Activated B cell treated with CpG ODN at 0.5 μM for 24 hours (primary cell): Measurements from ENCODE around the gene TMPRSS2. TPM values are rescaled to one million over a fixed set of nuclear protein-coding genes. Genes with fewer than 3 reads are reported as not detected.

Source experiments
- ATAC-seq: fragments of 200-7000 bp; cut with Tn5 transposase; one replicate; pipeline ENCODE4 v1.10.0; 2021; ENCODE audit warnings: low read depth, mild to moderate bottlenecking, moderate library complexity
- CTCF ChIA-PET: fragments of 350-600 bp; sonication (Branson Sonifier 250); formaldehyde crosslinking; loops from one replicate; lab custom pipeline; 2021; ENCODE audit warnings: antibody characterized with exemption; lab: Charles Lee
- POLR2A ChIA-PET: fragments of 350-600 bp; sonication (Branson Sonifier 250); formaldehyde crosslinking; loops from one replicate; lab custom pipeline; 2021; ENCODE audit warnings: antibody characterized with exemption; lab: Charles Lee
- DNase-seq: peaks from one replicate; pipeline ENCODE4 v3.0.0; 2022
- H3K27ac Mint-ChIP-seq: one replicate; pipeline ENCODE4 v1.8.0; 2020; ENCODE audit warnings: mixed read lengths
- H3K27me3 Mint-ChIP-seq: one replicate; pipeline ENCODE4 v1.8.0; 2021; ENCODE audit warnings: mixed read lengths
- H3K36me3 Mint-ChIP-seq: one replicate; pipeline ENCODE4 v1.8.0; 2021; ENCODE audit warnings: low read depth, mixed read lengths
- H3K4me1 Mint-ChIP-seq: one replicate; pipeline ENCODE4 v1.8.0; 2021; ENCODE audit warnings: mixed read lengths
- H3K4me3 Mint-ChIP-seq: one replicate; pipeline ENCODE4 v1.8.0; 2020; ENCODE audit warnings: mild to moderate bottlenecking, mixed read lengths
- H3K9me3 Mint-ChIP-seq: one replicate; pipeline ENCODE4 v1.8.0; 2020; ENCODE audit warnings: mixed read lengths
- CTCF ChIP-seq: fragments of 200-600 bp; IDR thresholded peaks from one replicate; pipeline ENCODE4 v1.8.0; 2022; ENCODE audit warnings: antibody characterized with exemption, mild to moderate bottlenecking
- intact Hi-C: fragments of 100-400 bp; cut with micrococcal nuclease; formaldehyde crosslinking; loops from one replicate; pipeline ENCODE4 v1.15.1; 2024
- total RNA-seq: library from RNA; stranded (reverse); gene quantifications from 2 replicates; pipeline ENCODE4 v1.2.3, GENCODE V29; 2022

The TMPRSS2 gene
- total RNA-seq, 1 donor from 2014 or later, result not detected

GRCh38 chr21:41437729-41438128 lies 70.2 kb downstream of the TMPRSS2 start:
- Mint-ChIP-seq H3K36me3 (peaks cover 96% of the 10 kb centered on the region), H3K9me3 (peaks cover 13% of the 10 kb centered on the region), H3K4me1 (peaks cover 6% of the 10 kb centered on the region), H3K27me3 (no peaks in the 10 kb centered on the region), H3K27ac (no peak overlapping the region), H3K4me3 (no peak overlapping the region)
- ChIA-PET CTCF (interaction anchor here (1.3 kb wide), 1 partner anchor 155 kb away, joined by 4 read pairs; no protein-coding TSS in a partner anchor), POLR2A (interaction anchor here (0.6 kb wide), 1 partner anchor 467 kb away, joined by 9 read pairs; no protein-coding TSS in a partner anchor)
- ATAC-seq (no peak), DNase-seq (no peak)
- no peak for TF ChIP-seq CTCF
- intact Hi-C loops, result no loop called here

- Mint-ChIP-seq H3K4me3 (no peak overlapping the region), H3K9me3 (peaks cover 13% of the 10 kb centered on the region), H3K4me1 (peaks cover 26% of the 10 kb centered on the region), H3K27me3 (no peaks in the 10 kb centered on the region), H3K27ac (no peak overlapping the region), H3K36me3 (peaks cover 89% of the 10 kb centered on the region)
- DNase-seq (no peak), ATAC-seq (no peak)
- no peak for TF ChIP-seq CTCF
- POLR2A ChIA-PET, result no interaction called here
- intact Hi-C loops, result no loop called here
- CTCF ChIA-PET, result no interaction called here
Measured at GRCh38 chr21:41435706-41436105, 72.3 kb downstream of the TMPRSS2 start.

GRCh38 chr21:41433566-41433965 lies 74.4 kb downstream of the TMPRSS2 start:
- Mint-ChIP-seq H3K4me1 (peaks cover 40% of the 10 kb centered on the region), H3K36me3 (peaks cover 81% of the 10 kb centered on the region), H3K27me3 (no peaks in the 10 kb centered on the region), H3K4me3 (no peak overlapping the region), H3K9me3 (peaks cover 13% of the 10 kb centered on the region), H3K27ac (no peak overlapping the region)
- intact Hi-C loops, result loop anchor here (2.0 to 5.0 kb wide), 2 partner anchors 15 to 201 kb away; no protein-coding TSS in a partner anchor
- ChIA-PET CTCF (no interaction called here), POLR2A (no interaction called here)
- DNase-seq, result no peak
- no peak for ATAC-seq
- TF ChIP-seq CTCF, result no peak

- intact Hi-C loops, result loop anchor here (2.0 to 5.0 kb wide), 2 partner anchors 14 to 201 kb away; no protein-coding TSS in a partner anchor
- ChIA-PET POLR2A (interaction anchor here (2.2 to 3.0 kb wide), 2 partner anchors 64 to 71 kb away, joined by 13 to 29 read pairs; partner anchors contain the start of gene MX2), CTCF (interaction anchor here (1.5 to 1.8 kb wide), 2 partner anchors 65 to 150 kb away, joined by 9 to 10 read pairs; no protein-coding TSS in a partner anchor)
- Mint-ChIP-seq H3K27me3 (no peaks in the 10 kb centered on the region), H3K36me3 (peaks cover 81% of the 10 kb centered on the region), H3K4me1 (peaks cover 48% of the 10 kb centered on the region), H3K4me3 (no peak overlapping the region), H3K27ac (no peak overlapping the region), H3K9me3 (peaks cover 13% of the 10 kb centered on the region)
- ATAC-seq, result no peak
- no peak for TF ChIP-seq CTCF
- DNase-seq, result no peak
Measured at GRCh38 chr21:41432562-41433460, 75.1 kb downstream of the TMPRSS2 start.
